Measurements from ENCODE around the gene KCTD11. TPM values are rescaled to one million over a fixed set of nuclear protein-coding genes. Genes with fewer than 3 reads are reported as not detected.

KCTD11 gene
- total RNA-seq, 2 experiments from 2014 or later = 6.0 to 8.6 TPM

- no peak for TF ChIP-seq EZH2phosphoT487 (IDR thresholded peaks at IDR 0.05; ENCODE audit: borderline replicate concordance, low read depth, low read length)
- TF ChIP-seq CTCF (conservative IDR thresholded peaks at IDR 0.05; ENCODE audit: low read length) = peak; percentile 37
- Histone ChIP-seq H3K9me2 (ENCODE audit: insufficient read depth, low read length) (no peaks in the 10 kb centered on the region), H3K9me3 (ENCODE audit: low read length) (no peaks in the 10 kb centered on the region), H3K4me2 (ENCODE audit: low read length) (peak within 1 kb of the TSS; percentile 98), H2AFZ (ENCODE audit: low read length) (peak within 1 kb of the TSS; percentile 38; the same call in 1 of the 2 replicates), H4K20me1 (ENCODE audit: insufficient read depth, low read length) (no peaks in the 10 kb centered on the region), H3K4me1 (ENCODE audit: insufficient read depth, low read length, poor library complexity, severe bottlenecking) (peaks cover 42% of the 10 kb centered on the region), H3K36me3 (ENCODE audit: insufficient read depth, low read length) (peaks cover 30% of the 10 kb centered on the region), H3K4me3 (ENCODE audit: low read depth, low read length, poor library complexity, severe bottlenecking) (peak within 1 kb of the TSS; percentile 82), H3K79me2 (ENCODE audit: insufficient read depth, low read depth, low read length) (peaks cover 19% of the 10 kb centered on the region; the same call in 1 of the 2 replicates), H3K27ac (ENCODE audit: low read depth, low read length, poor library complexity, severe bottlenecking) (peak within 1 kb of the TSS; percentile 96)
- intact Hi-C loops (cut with micrococcal nuclease; ENCODE audit: unreplicated experiment) = loop anchor here (1.0 to 2.0 kb wide), 3 partner anchors 22 to 78 kb away; partner anchors contain the start of genes CTDNEP1 and EIF5A
- DNase-seq (ENCODE audit: low spot score) = peak; percentile 46
- no TSS peak for BruUV-seq (replicated peaks)
- ChIA-PET CTCF (ENCODE audit: unreplicated experiment) (interaction anchor here (0.9 to 1.2 kb wide), 2 partner anchors 9 to 16 kb away, joined by 4 read pairs; no protein-coding TSS in a partner anchor), POLR2A (interaction anchor here (0.6 to 2.0 kb wide), 11 partner anchors 8 to 157 kb away, joined by 3 to 12 read pairs (median 4); partner anchors contain the start of gene ACAP1)
These were observed 23.1 kb upstream of the KCTD11 start, which contains the start of gene NEURL4 for GRCh38 chr17:7328840-7329373. TSS of gene NEURL4 (minus strand) at chr17:7329335. CDS start at chr17:7329312, 23 bp downstream.

- intact Hi-C loops (cut with micrococcal nuclease; ENCODE audit: unreplicated experiment) = loop anchor here (1.0 to 2.0 kb wide), 3 partner anchors 22 to 78 kb away; partner anchors contain the start of genes CTDNEP1 and EIF5A
- ChIA-PET CTCF (ENCODE audit: unreplicated experiment) (interaction anchor here (0.8 to 1.6 kb wide), 5 partner anchors 8 to 107 kb away, joined by 3 to 6 read pairs (median 4); partner anchors contain the start of gene TMEM102), POLR2A (interaction anchor here (0.5 to 2.8 kb wide), 16 partner anchors 8 to 1755 kb away, joined by 3 to 12 read pairs (median 4); partner anchors contain the start of genes GPS2 and TMEM256)
- Histone ChIP-seq H3K4me3 (ENCODE audit: low read depth, low read length, poor library complexity, severe bottlenecking) (peak overlapping the region; percentile 82), H3K36me3 (ENCODE audit: insufficient read depth, low read length) (peaks cover 24% of the 10 kb centered on the region), H3K79me2 (ENCODE audit: insufficient read depth, low read depth, low read length) (peaks cover 19% of the 10 kb centered on the region; the same call in 1 of the 2 replicates), H3K27ac (ENCODE audit: low read depth, low read length, poor library complexity, severe bottlenecking) (peak overlapping the region; percentile 96), H4K20me1 (ENCODE audit: insufficient read depth, low read length) (no peaks in the 10 kb centered on the region), H2AFZ (ENCODE audit: low read length) (peak overlapping the region; percentile 38; the same call in 1 of the 2 replicates), H3K9me2 (ENCODE audit: insufficient read depth, low read length) (no peaks in the 10 kb centered on the region), H3K4me1 (ENCODE audit: insufficient read depth, low read length, poor library complexity, severe bottlenecking) (peaks cover 42% of the 10 kb centered on the region), H3K9me3 (ENCODE audit: low read length) (no peaks in the 10 kb centered on the region), H3K4me2 (ENCODE audit: low read length) (peak overlapping the region; percentile 98)
- no TSS peak for BruUV-seq (replicated peaks)
- TF ChIP-seq CTCF (conservative IDR thresholded peaks at IDR 0.05; ENCODE audit: low read length) (no peak), EZH2phosphoT487 (IDR thresholded peaks at IDR 0.05; ENCODE audit: borderline replicate concordance, low read depth, low read length) (no peak)
- DNase-seq (ENCODE audit: low spot score) = peak; percentile 100
These were observed 22.5 kb upstream of the KCTD11 start for GRCh38 chr17:7329374-7329996.
